H1 (cell line): Measurements from ENCODE around the gene GP1BB. TPM values are rescaled to one million over a fixed set of nuclear protein-coding genes. Genes with fewer than 3 reads are reported as not detected.

Experiments used
- TAF7 ChIP-seq: optimal IDR thresholded peaks from 2 replicates; pipeline ENCODE3; 2011; ENCODE audit warnings: low read depth, mild to moderate bottlenecking, inconsistent platforms, low read length, moderate library complexity, borderline replicate concordance
- YY1 ChIP-seq: IDR thresholded peaks from 2 replicates; pipeline ENCODE4 v1.6.1; 2011; ENCODE audit warnings: low read depth, mild to moderate bottlenecking, low read length
- polyA plus RNA-seq, 7 experiments: library from polyadenylated mRNA; depleted of rRNA in 3 of 7; stranded (reverse) in 5 of 7; unstranded in 2 of 7; fragments of >200 nt in 5 of 7; fragments of 200-250 nt in 2 of 7; gene quantifications; 1 replicate in 5 of 7; 2 replicates in 1 of 7; 4 replicates in 1 of 7; pipeline versions ENCODE4 v1.2.1 to v1.2.3, GENCODE V29; 2011 to 2013; ENCODE audit warnings: missing spikeins in 2 of 7, mixed read lengths in 2 of 7
- total RNA-seq: library from RNA; stranded (reverse); fragmentation: NEBNext Ultra II Directional; extraction: Animal tissue kit (Norgen Biotek cat#: 25700); gene quantifications from 2 replicates; pipeline ENCODE4 v1.2.1, GENCODE V29; 2021

The GP1BB gene
- total and polyA plus RNA-seq, 2 of the 8 experiments (the other 6 are each of a cell fraction or from before 2014, with no cell fraction given) = 0.36 TPM; not detected in 1

- TF ChIP-seq TAF7 (no peak), YY1 (no peak)
These were observed 32.2 kb upstream of the GP1BB start (continued) for GRCh38 chr22:19691007-19691720.
